Nephron progenitor cell (in vitro differentiated cells): Measurements from ENCODE around the gene GOLGA8B.

ENCODE experiments used
- DNase-seq: peaks from one replicate; pipeline ENCODE4 v3.0.0; 2021
- H3K27ac Mint-ChIP-seq: 2 replicates; pipeline ENCODE4 v1.8.0; 2021; ENCODE audit warnings: mild to moderate bottlenecking, moderate library complexity, mixed read lengths
- H3K27me3 Mint-ChIP-seq: 2 replicates; pipeline ENCODE4 v1.8.0; 2021; ENCODE audit warnings: mild to moderate bottlenecking, low read depth, mixed read lengths; ENCODE audit not compliant: poor library complexity
- H3K36me3 Mint-ChIP-seq: 2 replicates; pipeline ENCODE4 v1.8.0; 2021; ENCODE audit warnings: low read depth, mixed read lengths
- H3K4me1 Mint-ChIP-seq: 2 replicates; pipeline ENCODE4 v1.8.0; 2021; ENCODE audit warnings: mixed read lengths
- H3K4me3 Mint-ChIP-seq: 2 replicates; pipeline ENCODE4 v1.8.0; 2021; ENCODE audit warnings: mild to moderate bottlenecking, moderate library complexity, mixed read lengths
- H3K9me3 Mint-ChIP-seq: 2 replicates; pipeline ENCODE4 v1.8.0; 2021; ENCODE audit warnings: mild to moderate bottlenecking, moderate library complexity, mixed read lengths
- CTCF ChIP-seq: fragments of 200-600 bp; sonication (generic); IDR thresholded peaks from 2 replicates; pipeline ENCODE4 v1.5.0; 2021; ENCODE audit warnings: antibody characterized with exemption

GOLGA8B gene

GRCh38 chr15:34603095-34603494 lies 19.6 kb upstream of the GOLGA8B start:
- no peak overlapping the region for H3K4me3 Mint-ChIP-seq
- H3K27ac Mint-ChIP-seq, result no peak overlapping the region
- peaks cover 22% of the 10 kb centered on the region for H3K27me3 Mint-ChIP-seq
- DNase-seq, result no peak
- H3K9me3 Mint-ChIP-seq, result no peaks in the 10 kb centered on the region
- TF ChIP-seq CTCF, result no peak
- H3K36me3 Mint-ChIP-seq, result no peaks in the 10 kb centered on the region
- H3K4me1 Mint-ChIP-seq, result no peaks in the 10 kb centered on the region

- no peak for DNase-seq
- no peaks in the 10 kb centered on the region for H3K4me1 Mint-ChIP-seq
- H3K27me3 Mint-ChIP-seq, result peaks cover 19% of the 10 kb centered on the region
- no peaks in the 10 kb centered on the region for H3K36me3 Mint-ChIP-seq
- no peak for TF ChIP-seq CTCF
- no peak overlapping the region for H3K4me3 Mint-ChIP-seq
- H3K9me3 Mint-ChIP-seq, result no peaks in the 10 kb centered on the region
- H3K27ac Mint-ChIP-seq, result no peak overlapping the region
These were observed 17.5 kb upstream of the GOLGA8B start for GRCh38 chr15:34600923-34601322.

- H3K9me3 Mint-ChIP-seq, result no peaks in the 10 kb centered on the region
These were observed 15.5 kb upstream of the GOLGA8B start for GRCh38 chr15:34598799-34599585.

GRCh38 chr15:34597316-34597715 lies 13.9 kb upstream of the GOLGA8B start:
- no peak overlapping the region for H3K27ac Mint-ChIP-seq
- H3K4me3 Mint-ChIP-seq, result no peak overlapping the region
- no peaks in the 10 kb centered on the region for H3K4me1 Mint-ChIP-seq
- H3K9me3 Mint-ChIP-seq, result no peaks in the 10 kb centered on the region
- H3K27me3 Mint-ChIP-seq, result peaks cover 6% of the 10 kb centered on the region
- no peak for TF ChIP-seq CTCF
- no peaks in the 10 kb centered on the region for H3K36me3 Mint-ChIP-seq
- no peak for DNase-seq

More at GRCh38 chr15:34598799-34599585, 15.5 kb upstream of the GOLGA8B start:
- H3K27ac Mint-ChIP-seq, result no peak overlapping the region
- TF ChIP-seq CTCF, result no peak
- H3K36me3 Mint-ChIP-seq, result no peaks in the 10 kb centered on the region
- no peaks in the 10 kb centered on the region for H3K4me1 Mint-ChIP-seq
- H3K27me3 Mint-ChIP-seq, result peaks cover 19% of the 10 kb centered on the region
- no peak for DNase-seq
- no peak overlapping the region for H3K4me3 Mint-ChIP-seq

- peaks cover 4% of the 10 kb centered on the region for H3K4me1 Mint-ChIP-seq
- no peak overlapping the region for H3K27ac Mint-ChIP-seq
- no peak overlapping the region for H3K4me3 Mint-ChIP-seq
- no peaks in the 10 kb centered on the region for H3K9me3 Mint-ChIP-seq
- no peaks in the 10 kb centered on the region for H3K36me3 Mint-ChIP-seq
- TF ChIP-seq CTCF, result no peak
- no peak for DNase-seq
- peaks cover 10% of the 10 kb centered on the region for H3K27me3 Mint-ChIP-seq
These were observed 10.9 kb upstream of the GOLGA8B start for GRCh38 chr15:34594361-34594760.

GRCh38 chr15:34591306-34591705 lies 7.9 kb upstream of the GOLGA8B start:
- Mint-ChIP-seq H3K36me3 (no peaks in the 10 kb centered on the region), H3K4me3 (no peak overlapping the region), H3K4me1 (peaks cover 11% of the 10 kb centered on the region), H3K27me3 (peaks cover 9% of the 10 kb centered on the region), H3K27ac (no peak overlapping the region), H3K9me3 (no peaks in the 10 kb centered on the region)
- no peak for TF ChIP-seq CTCF
- DNase-seq, result no peak
